Nephron (organoid): Measurements from ENCODE around the gene DTNBP1.

Experiments
- H3K27ac Mint-ChIP-seq, 3 experiments: 2 replicates each; pipeline ENCODE4 v1.8.0; 2020; ENCODE audit warnings: mixed read lengths in 3 of 3, mild to moderate bottlenecking in 2 of 3, moderate library complexity in 1 of 3
- H3K27me3 Mint-ChIP-seq: 2 replicates; pipeline ENCODE4 v1.8.0; 2021; ENCODE audit warnings: low read depth, mild to moderate bottlenecking, moderate library complexity, mixed read lengths
- H3K36me3 Mint-ChIP-seq: 2 replicates; pipeline ENCODE4 v1.8.0; 2020; ENCODE audit warnings: low read depth, mixed read lengths
- H3K4me1 Mint-ChIP-seq: 2 replicates; pipeline ENCODE4 v1.8.0; 2020; ENCODE audit warnings: mixed read lengths
- H3K4me3 Mint-ChIP-seq, 3 experiments: 2 replicates each; pipeline ENCODE4 v1.8.0; 2020; ENCODE audit warnings: mild to moderate bottlenecking in 3 of 3, mixed read lengths in 3 of 3, moderate library complexity in 2 of 3
- H3K9me3 Mint-ChIP-seq: 2 replicates; pipeline ENCODE4 v1.8.0; 2020; ENCODE audit warnings: mixed read lengths
- CTCF ChIP-seq, 3 experiments: fragments of 200-600 bp; sonication (generic); IDR thresholded peaks; one replicate each; pipeline ENCODE4 v1.5.0; 2021; ENCODE audit warnings: antibody characterized with exemption in 3 of 3; ENCODE audit not compliant: unreplicated experiment in 3 of 3

Gene DTNBP1

GRCh38 chr6:15522026-15522425 is 140.8 kb downstream of the DTNBP1 start:
- H3K27ac Mint-ChIP-seq, result no peak overlapping the region
- no peaks in the 10 kb centered on the region for H3K4me1 Mint-ChIP-seq

GRCh38 chr6:15521582-15521981 is 141.2 kb downstream of the DTNBP1 start:
- Mint-ChIP-seq H3K9me3 (peaks cover 23% of the 10 kb centered on the region), H3K27me3 (no peaks in the 10 kb centered on the region), H3K4me3 (no peak overlapping the region), H3K36me3 (peaks cover 96% of the 10 kb centered on the region), H3K4me1 (no peaks in the 10 kb centered on the region), H3K27ac (no peak overlapping the region)
- TF ChIP-seq CTCF (IDR thresholded peaks at IDR 0.05; ENCODE audit: unreplicated experiment in 3 of 3), result no peak

More at GRCh38 chr6:15522026-15522425, 140.8 kb downstream of the DTNBP1 start:
- H3K36me3 Mint-ChIP-seq, result peaks cover 96% of the 10 kb centered on the region
- peaks cover 28% of the 10 kb centered on the region for H3K9me3 Mint-ChIP-seq
- no peak overlapping the region for H3K4me3 Mint-ChIP-seq
- no peaks in the 10 kb centered on the region for H3K27me3 Mint-ChIP-seq
- no peak for TF ChIP-seq CTCF (IDR thresholded peaks at IDR 0.05; ENCODE audit: unreplicated experiment in 3 of 3)

- H3K4me1 Mint-ChIP-seq, result no peaks in the 10 kb centered on the region
- peaks cover 96% of the 10 kb centered on the region for H3K36me3 Mint-ChIP-seq
- H3K4me3 Mint-ChIP-seq, result no peak overlapping the region
- peaks cover 18% of the 10 kb centered on the region for H3K9me3 Mint-ChIP-seq
- no peak for TF ChIP-seq CTCF (IDR thresholded peaks at IDR 0.05; ENCODE audit: unreplicated experiment in 3 of 3)
- no peak overlapping the region for H3K27ac Mint-ChIP-seq
- no peaks in the 10 kb centered on the region for H3K27me3 Mint-ChIP-seq
Observed at GRCh38 chr6:15520626-15521203, 142.1 kb downstream of the DTNBP1 start.

GRCh38 chr6:15519681-15520080 is 143.1 kb downstream of the DTNBP1 start:
- Mint-ChIP-seq H3K27me3 (no peaks in the 10 kb centered on the region), H3K9me3 (peaks cover 10% of the 10 kb centered on the region), H3K4me3 (no peak overlapping the region), H3K36me3 (peaks cover 94% of the 10 kb centered on the region), H3K27ac (no peak overlapping the region), H3K4me1 (peaks cover 3% of the 10 kb centered on the region)
- no peak for TF ChIP-seq CTCF (IDR thresholded peaks at IDR 0.05; ENCODE audit: unreplicated experiment in 3 of 3)

GRCh38 chr6:15518878-15519277 is 143.9 kb downstream of the DTNBP1 start:
- peaks cover 4% of the 10 kb centered on the region for H3K9me3 Mint-ChIP-seq
- H3K4me1 Mint-ChIP-seq, result peaks cover 7% of the 10 kb centered on the region
- TF ChIP-seq CTCF (IDR thresholded peaks at IDR 0.05; ENCODE audit: unreplicated experiment in 3 of 3), result no peak
- H3K36me3 Mint-ChIP-seq, result peaks cover 94% of the 10 kb centered on the region
- H3K27me3 Mint-ChIP-seq, result no peaks in the 10 kb centered on the region
- no peak overlapping the region for H3K4me3 Mint-ChIP-seq
- H3K27ac Mint-ChIP-seq, result no peak overlapping the region

- no peak overlapping the region for H3K4me3 Mint-ChIP-seq
- peaks cover 90% of the 10 kb centered on the region for H3K36me3 Mint-ChIP-seq
- no peaks in the 10 kb centered on the region for H3K9me3 Mint-ChIP-seq
- H3K4me1 Mint-ChIP-seq, result peaks cover 11% of the 10 kb centered on the region
- H3K27me3 Mint-ChIP-seq, result no peaks in the 10 kb centered on the region
- no peak for TF ChIP-seq CTCF (IDR thresholded peaks at IDR 0.05; ENCODE audit: unreplicated experiment in 3 of 3)
- H3K27ac Mint-ChIP-seq, result no peak overlapping the region
Observed at GRCh38 chr6:15518057-15518456, 144.8 kb downstream of the DTNBP1 start.
